HG03521 (cell line): ENCODE results near the gene HADHA.

Experiments
- ATAC-seq: cut with Tn5 transposase; IDR thresholded peaks from one replicate; pipeline ENCODE4 v1.9.1; 2021; ENCODE audit warnings: mild to moderate bottlenecking, moderate library complexity; ENCODE audit not compliant: unreplicated experiment

Gene HADHA

GRCh38 chr2:26144953-26145680 is 99.3 kb downstream of the HADHA start:
- ATAC-seq = no peak

GRCh38 chr2:26144031-26144430 is 100.4 kb downstream of the HADHA start:
- no peak for ATAC-seq

GRCh38 chr2:26141145-26141769 is 103.2 kb downstream of the HADHA start:
- no peak for ATAC-seq
